ENCODE results near the gene RBPMS2. TPM values are rescaled to one million over a fixed set of nuclear protein-coding genes. Genes with fewer than 3 reads are reported as not detected.
A peak's percentile ranks its signal among the peaks of the same experiment; 100 is the strongest.

The RBPMS2 gene
- total and polyA plus RNA-seq, 2 of the 8 experiments (the other 6 are each of a cell fraction or from before 2014, with no cell fraction given): 55.8 to 238 TPM

DNA sequence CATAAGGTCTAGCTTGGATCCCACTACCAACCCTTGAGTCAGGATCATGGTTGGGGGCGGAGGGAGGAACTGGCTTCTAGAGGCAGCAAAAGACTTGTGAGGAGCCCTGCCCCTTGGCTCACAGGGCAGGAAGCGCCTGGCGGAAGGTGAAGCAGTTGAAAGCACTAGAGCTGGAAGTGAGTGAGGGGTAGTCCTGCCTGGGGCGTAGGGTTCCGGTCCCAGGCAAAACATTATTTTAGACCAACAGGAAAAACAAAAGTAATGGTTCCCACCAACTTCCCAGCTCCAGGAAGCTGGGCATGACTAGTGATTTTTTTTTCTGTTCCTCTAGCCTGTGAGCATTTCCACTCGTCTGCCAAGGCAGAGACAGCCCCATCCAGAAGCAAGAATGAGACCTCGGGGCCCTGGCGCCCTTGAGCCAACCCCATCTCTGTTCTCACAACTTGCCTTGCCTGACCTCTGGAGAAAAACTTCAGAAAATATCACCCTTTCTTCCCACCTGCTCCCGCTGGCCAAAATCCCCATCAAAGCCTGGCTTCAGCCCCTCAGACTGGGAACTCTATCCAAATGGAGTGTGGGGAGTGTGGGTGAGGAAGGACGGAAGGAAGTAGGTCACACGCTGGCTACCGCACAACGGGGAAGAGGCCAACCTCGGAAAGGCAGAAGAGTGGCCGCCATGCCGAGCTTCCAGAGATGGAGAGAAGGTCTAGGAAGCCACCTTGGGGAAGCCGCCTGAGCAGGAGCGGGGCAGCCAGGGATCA, 57.5 kb downstream of the RBPMS2 start:
- H3K23me2 ChIP-seq (ENCODE audit: low read depth, low read length): no peaks in the 10 kb centered on the region
- peaks cover 11 to 49% (median 38%) of the 10 kb centered on the region in 4 experiments for H3K36me3 ChIP-seq (ENCODE audit: control insufficient read depth in 2 of 4, insufficient read depth in 4 of 4, low read length in 3 of 4)
- CTCF ChIA-PET (ENCODE audit: partially characterized antibody): interaction anchor here (0.5 to 3.3 kb wide), 10 partner anchors 10 to 288 kb away, joined by 3 to 22 read pairs (median 4); no protein-coding TSS in a partner anchor
- H2BK5ac ChIP-seq (ENCODE audit: low read depth, low read length): no peak overlapping the region
- no peak overlapping the region for H2BK20ac ChIP-seq (ENCODE audit: low read length)
- H2BK12ac ChIP-seq (ENCODE audit: low read depth, low read length): no peak overlapping the region
- no peak overlapping the region for H3K4me3 ChIP-seq (ENCODE audit: extremely low read depth in 1 of 4, insufficient read depth in 2 of 4, low read depth in 3 of 4, low read length in 4 of 4)
- H3K79me1 ChIP-seq (ENCODE audit: low read depth, low read length): no peaks in the 10 kb centered on the region; the same call in 1 of the 2 replicates
- no peak overlapping the region for H4K91ac ChIP-seq (replicated peaks; ENCODE audit: insufficient read length, low read length)
- H3K14ac ChIP-seq (ENCODE audit: insufficient read length): no peak overlapping the region
- H3K18ac ChIP-seq (ENCODE audit: extremely low read depth, low read length): no peak overlapping the region
- no peak overlapping the region for H4K5ac ChIP-seq (ENCODE audit: insufficient read length, low read depth, low read length)
- no peak overlapping the region for H3K56ac ChIP-seq (replicated peaks; ENCODE audit: insufficient read length, low read depth, low read length)
- 92% methylated on average over 18 of the region's 18 CpGs; no CpG with 5 or more reads in 1 of the 2 experiments for WGBS, 2 experiments (ENCODE audit: extremely low coverage in 1 of 2, insufficient coverage in 1 of 2, insufficient read length in 1 of 2, insufficient replicate concordance in 2 of 2, low coverage in 1 of 2, low lambda C conversion rate in 2 of 2, missing lambda C conversion rate in 1 of 2)
- H2BK120ac ChIP-seq (replicated peaks; ENCODE audit: low read depth, low read length): no peak overlapping the region
- no peaks in the 10 kb centered on the region for H3K4me1 ChIP-seq (replicated peaks in 1 of 4; ENCODE audit: control insufficient read depth in 3 of 4, insufficient read depth in 4 of 4, low read length in 3 of 4)
- H2AFZ ChIP-seq (ENCODE audit: low read length): no peak overlapping the region
- peaks cover 0 to 10% of the 10 kb centered on the region in 2 experiments for H4K20me1 ChIP-seq (replicated peaks in 1 of 2; ENCODE audit: control insufficient read depth in 1 of 2, insufficient read depth in 2 of 2, low read length in 2 of 2)
- H3K27ac ChIP-seq (ENCODE audit: low read depth, low read length): no peak overlapping the region; the same call in 1 of the 2 replicates
- POLR2A ChIA-PET (ENCODE audit: partially characterized antibody): interaction anchor here (1.2 to 59.2 kb wide), 4 partner anchors 9 to 98 kb away, joined by 3 to 1192 read pairs (median 4); no protein-coding TSS in a partner anchor
- no peak overlapping the region for H3K4me2 ChIP-seq (ENCODE audit: insufficient read depth in 1 of 2, low read depth in 2 of 2, low read length in 2 of 2)
- H3K4ac ChIP-seq (replicated peaks; ENCODE audit: insufficient read length, low read depth, low read length): no peak overlapping the region
- no peak for FAIRE-seq
- no peak for DNase-seq (ENCODE audit: low read depth in 1 of 2, low spot score in 2 of 2)
- H3K27me3 ChIP-seq (replicated peaks in 1 of 4; ENCODE audit: control insufficient read depth in 3 of 4, extremely low read depth in 1 of 4, insufficient read depth in 3 of 4, low read length in 3 of 4): no peaks in the 10 kb centered on the region
- H3K9me3 ChIP-seq (ENCODE audit: insufficient read depth in 2 of 2, low read depth in 1 of 2, low read length in 1 of 2): no peaks in the 10 kb centered on the region
- H2BK15ac ChIP-seq (ENCODE audit: low read length): no peak overlapping the region
- peak overlapping the region; percentile 28; the same call in 1 of the 2 replicates for H4K8ac ChIP-seq (ENCODE audit: extremely low read depth, insufficient read depth, low read length)
- H3K9ac ChIP-seq (replicated peaks in 1 of 4; ENCODE audit: extremely low read depth in 1 of 4, low read depth in 3 of 4, low read length in 3 of 4): no peak overlapping the region
- no peak overlapping the region for H3K23ac ChIP-seq (ENCODE audit: insufficient read length)
- peaks cover 0 to 18% of the 10 kb centered on the region in 2 experiments; a peak in 2 of 4 replicates for H3K79me2 ChIP-seq (ENCODE audit: control insufficient read depth in 1 of 2, insufficient read depth in 2 of 2, low read length in 2 of 2)
- H2AK5ac ChIP-seq (ENCODE audit: low read depth, low read length): no peak overlapping the region
- TF ChIP-seq, protein P1, sequence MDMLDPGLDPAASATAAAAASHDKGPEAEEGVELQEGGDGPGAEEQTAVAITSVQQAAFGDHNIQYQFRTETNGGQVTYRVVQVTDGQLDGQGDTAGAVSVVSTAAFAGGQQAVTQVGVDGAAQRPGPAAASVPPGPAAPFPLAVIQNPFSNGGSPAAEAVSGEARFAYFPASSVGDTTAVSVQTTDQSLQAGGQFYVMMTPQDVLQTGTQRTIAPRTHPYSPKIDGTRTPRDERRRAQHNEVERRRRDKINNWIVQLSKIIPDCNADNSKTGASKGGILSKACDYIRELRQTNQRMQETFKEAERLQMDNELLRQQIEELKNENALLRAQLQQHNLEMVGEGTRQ (IDR thresholded peaks at IDR 0.05; ENCODE audit: low read length): no peak
- TF ChIP-seq EZH2 (IDR thresholded peaks at IDR 0.05; ENCODE audit: low read depth, low read length, severe bottlenecking) (no peak), NANOG (IDR thresholded peaks at IDR 0.05; ENCODE audit: insufficient read depth, low read depth, low read length, poor library complexity, severe bottlenecking) (no peak), GABPA (IDR thresholded peaks at IDR 0.05; ENCODE audit: borderline replicate concordance, insufficient read depth, low read length) (no peak), SP1 (IDR thresholded peaks at IDR 0.05; ENCODE audit: low read depth, low read length) (no peak), CEBPB (IDR thresholded peaks at IDR 0.05; ENCODE audit: low read depth, low read length) (no peak), RXRA (IDR thresholded peaks at IDR 0.05; ENCODE audit: insufficient read depth, low read depth, low read length) (no peak), HDAC6 (IDR thresholded peaks at IDR 0.05; ENCODE audit: low read depth, low read length) (no peak)
- TF ChIP-seq, protein P2, sequence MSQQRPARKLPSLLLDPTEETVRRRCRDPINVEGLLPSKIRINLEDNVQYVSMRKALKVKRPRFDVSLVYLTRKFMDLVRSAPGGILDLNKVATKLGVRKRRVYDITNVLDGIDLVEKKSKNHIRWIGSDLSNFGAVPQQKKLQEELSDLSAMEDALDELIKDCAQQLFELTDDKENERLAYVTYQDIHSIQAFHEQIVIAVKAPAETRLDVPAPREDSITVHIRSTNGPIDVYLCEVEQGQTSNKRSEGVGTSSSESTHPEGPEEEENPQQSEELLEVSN (IDR thresholded peaks at IDR 0.05): no peak

All from H1 (cell line).